ENCODE data around the gene THYN1.

Gene THYN1

DNA sequence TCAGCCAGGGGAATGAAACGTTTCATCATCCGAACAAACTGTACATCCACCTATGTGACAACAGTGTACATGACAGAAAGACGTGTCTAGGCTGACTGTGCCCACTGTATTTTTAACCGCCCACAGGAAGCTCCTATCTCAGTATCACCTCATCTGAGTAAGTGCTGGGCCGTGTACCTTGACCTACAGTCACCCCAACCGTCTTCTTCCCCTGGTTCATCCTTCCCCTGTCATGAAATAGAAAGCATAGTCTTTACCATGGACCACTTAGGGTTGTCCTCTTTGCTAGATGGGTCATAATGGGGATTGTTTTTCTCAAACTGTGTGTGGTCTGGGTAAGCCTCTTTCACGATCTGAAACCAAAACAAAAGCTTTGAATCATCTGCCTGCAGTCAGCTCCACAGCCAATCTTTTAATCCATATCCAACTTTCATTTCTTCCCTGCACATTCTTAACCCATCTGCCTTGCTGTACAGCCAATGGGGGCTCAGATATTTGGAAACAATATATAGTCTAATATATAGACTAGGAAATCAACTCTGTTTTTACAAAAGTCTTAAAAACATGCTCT is 4.2 kb downstream of the THYN1 start:
- DNase-seq (ENCODE audit: low read depth in 2 of 2): no peak

DNA sequence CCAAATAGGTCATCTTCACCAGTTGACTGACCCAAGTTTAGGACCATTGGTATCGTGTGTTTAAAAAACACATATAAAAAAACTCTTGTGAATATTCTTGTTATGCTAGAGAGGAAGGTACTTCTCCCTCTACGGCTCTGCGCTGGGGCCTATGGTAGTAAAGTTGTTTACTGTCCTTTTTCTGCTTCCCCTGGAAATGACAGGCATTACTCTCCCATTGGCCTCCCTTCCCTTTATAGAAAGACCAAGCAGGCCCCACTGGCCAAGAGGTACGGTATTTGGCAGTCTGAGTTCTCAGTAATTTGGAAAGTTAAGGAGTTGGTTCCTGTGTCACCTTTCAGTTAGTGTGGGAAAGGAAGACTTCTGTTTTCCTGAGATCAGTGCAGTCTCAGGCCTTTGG is 6.5 kb downstream of the THYN1 start:
- DNase-seq (ENCODE audit: low read depth in 2 of 2): no peak

DNA sequence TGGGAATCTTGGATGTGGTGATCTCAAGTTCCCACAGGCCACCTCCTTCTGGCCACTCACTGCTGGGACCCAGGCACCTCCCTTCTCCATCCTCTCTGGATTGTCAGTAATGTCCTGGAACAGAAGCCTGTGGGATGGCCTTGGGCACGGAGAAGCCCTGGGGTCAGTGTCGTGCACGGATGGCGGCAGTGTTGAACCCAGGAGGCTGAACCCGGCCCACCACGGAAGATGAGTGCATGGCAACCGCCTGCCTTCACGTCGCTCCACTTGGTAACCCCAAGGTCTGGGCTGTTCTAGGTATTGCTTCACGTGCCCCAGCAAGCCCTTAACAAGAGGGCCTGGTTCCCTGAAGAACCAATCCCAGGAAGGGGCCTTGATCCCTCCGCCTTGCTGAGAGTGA is 7.1 kb downstream of the THYN1 start:
- no peak for DNase-seq (ENCODE audit: low read depth in 2 of 2)

DNA sequence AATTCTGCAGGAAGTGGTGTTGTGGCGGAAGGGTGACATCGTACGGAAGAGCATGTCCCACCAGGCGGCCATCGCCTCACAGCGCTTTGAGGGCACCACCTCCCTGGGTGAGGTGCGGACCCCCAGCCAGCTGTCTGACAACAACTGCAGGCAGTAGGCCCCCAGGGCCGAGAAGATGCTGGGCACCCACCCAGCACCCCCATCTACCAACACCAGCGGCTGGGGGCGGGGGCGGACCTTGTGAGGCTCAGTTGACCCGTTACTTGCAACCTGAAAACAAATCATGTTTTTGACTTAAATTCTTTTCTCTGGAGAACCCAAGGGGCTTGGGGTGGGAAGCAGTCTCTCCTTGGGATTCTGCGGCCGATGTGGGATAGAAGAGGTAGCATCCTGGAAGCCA is 7.7 kb downstream of the THYN1 start:
- DNase-seq (ENCODE audit: low read depth in 2 of 2): no peak

DNA sequence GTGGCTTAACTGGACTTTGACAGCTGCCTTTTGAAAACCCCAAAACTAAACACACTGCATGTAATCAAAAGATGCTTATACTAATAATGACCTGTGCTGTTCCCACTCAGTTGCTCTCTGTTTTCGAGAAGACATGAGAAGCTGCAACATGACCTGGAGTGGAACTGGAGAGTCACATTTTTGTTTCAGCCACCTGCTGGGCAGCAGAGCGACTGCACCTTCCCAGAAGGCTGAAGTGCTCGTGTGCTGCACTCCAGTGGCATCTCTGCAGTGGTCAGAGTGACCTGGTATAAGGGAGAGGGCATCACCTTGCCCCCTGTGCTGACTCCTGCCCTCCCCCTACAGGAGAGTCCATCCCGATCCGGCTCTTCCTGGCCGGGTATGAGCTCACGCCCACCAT is 8.6 kb downstream of the THYN1 start:
- DNase-seq (ENCODE audit: low read depth in 2 of 2): no peak

DNA sequence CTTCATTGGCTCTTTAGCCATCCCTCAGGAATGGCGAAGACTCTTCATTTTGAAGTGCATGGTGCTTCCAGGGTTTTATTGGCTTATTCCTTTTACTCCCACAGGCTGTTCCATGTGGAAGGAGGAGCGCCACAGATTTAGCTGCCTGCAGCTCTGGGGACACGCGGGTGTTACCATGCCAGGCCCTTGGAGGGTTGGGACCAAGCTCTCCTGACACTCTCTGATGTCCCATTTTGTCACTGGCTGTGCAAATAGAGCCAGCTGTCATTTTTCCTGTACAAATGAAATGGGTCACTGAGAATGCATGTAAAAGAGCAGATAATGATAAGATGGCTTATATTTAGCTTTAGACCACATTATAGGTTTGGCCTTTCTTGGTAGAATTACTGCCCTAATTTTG is 9.2 kb downstream of the THYN1 start:
- DNase-seq (ENCODE audit: low read depth in 2 of 2): no peak

DNA sequence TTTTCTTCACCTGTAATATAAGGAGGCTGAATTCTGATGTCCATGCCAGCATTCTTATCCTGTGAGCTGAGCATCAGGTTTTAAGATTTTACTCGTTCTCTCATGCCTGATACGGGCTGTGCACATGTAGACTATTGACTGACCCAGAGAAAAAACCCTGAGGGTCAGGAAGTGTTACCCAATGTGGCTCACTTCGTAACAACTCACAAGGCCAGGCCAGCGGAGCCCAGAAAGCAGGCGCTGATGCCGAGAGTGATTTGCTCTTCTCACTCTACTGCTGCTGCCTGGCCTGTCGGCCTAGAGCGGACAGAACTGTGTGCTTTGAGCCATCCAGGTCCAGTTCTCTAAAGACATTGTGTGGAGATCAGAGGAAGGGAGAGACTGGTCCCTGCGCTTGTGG is 10.8 kb downstream of the THYN1 start:
- DNase-seq (ENCODE audit: low read depth in 2 of 2): no peak

DNA sequence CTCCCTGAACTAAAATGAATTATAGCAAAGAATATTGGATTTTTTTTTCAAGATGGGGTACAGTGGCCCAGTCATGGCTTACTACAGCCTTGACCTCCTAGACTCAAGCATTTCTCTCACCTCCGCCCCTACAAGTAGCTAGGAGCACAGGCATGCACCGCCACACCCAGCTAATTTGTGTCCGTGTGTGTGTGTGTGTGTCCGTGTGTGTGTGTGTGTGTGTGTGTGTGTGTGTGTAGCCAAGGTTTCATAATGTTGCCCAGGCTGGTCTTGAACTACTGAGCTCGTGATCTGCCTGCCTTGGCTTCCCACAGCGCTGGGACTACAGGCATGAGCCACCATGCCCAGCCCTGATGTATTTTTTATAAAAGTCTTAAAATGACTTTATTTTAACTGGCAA is 12.6 kb downstream of the THYN1 start:
- DNase-seq (ENCODE audit: low read depth in 2 of 2): no peak

DNA sequence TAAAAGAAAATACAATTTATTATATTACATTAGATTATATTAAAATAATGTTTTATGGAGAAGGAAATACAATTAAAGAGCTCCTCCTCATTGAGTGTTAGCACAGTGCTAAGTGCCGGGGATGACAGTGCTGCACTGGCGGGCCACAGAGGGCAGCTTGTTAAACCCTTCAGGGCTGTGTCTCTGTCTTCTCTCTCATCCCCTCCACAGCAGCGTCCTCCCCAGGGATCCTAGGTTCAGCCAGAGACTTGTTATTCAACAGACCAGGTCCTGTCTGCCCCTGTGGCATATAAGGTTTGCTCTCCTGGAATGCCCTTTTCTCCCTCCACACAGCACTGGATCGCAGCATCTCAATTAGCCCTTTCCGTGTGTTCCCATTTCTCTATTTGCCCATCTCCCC is 14.2 kb downstream of the THYN1 start:
- no peak for DNase-seq (ENCODE audit: low read depth in 2 of 2)

DNA sequence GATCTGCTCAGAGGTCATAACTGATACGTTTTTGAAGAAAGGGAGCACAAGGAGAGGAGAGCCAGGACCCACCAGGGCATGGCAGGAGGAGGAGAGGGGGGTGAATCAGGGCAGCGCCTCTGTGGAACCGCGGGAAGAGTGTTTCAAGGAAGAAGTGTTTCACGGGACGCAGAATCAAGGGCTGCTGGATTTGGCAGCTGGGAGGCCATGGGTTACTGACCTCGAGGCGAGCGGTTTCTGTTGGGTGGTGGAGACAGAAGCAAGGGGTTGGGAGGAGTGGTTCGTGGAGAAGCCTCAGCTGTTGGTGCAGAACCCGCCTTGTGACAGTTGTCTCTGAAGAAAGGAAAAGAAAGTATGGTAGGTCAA is 15.6 kb downstream of the THYN1 start:
- no peak for DNase-seq (ENCODE audit: low read depth in 2 of 2)

DNA sequence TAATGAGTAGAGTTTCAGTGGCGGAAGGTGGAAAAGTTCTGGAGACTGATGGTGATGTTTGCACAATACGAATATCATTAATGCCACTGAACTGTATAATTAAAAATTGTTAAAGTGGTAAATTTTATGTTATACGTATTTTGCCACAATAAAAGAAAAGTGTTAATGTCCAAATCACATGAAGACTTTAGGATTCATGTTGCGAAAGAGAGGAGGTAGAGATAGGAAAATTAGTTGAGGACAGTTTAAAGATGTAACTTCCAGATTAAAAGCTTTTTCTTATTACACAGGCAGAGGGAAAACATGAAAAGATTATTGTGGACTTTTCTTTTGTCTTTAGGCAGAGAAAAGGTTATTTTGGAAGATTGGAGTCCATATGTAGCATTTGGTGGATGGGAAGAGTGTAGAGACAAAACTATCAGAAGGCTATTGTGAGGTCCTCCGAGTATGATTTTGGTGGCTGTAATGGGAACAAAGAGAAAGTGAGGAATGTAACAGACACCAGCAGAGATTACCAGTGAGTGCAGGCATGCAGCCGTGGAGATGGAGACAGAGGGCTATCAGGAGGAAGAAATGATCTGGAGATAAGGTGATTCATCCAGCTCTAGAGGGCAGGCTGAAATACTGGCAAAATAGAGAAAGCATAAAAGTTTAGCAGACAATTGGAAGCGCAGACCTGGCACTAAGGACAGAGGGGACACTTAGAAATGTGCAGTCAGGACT is 16.2 kb downstream of the THYN1 start:
- no peak for DNase-seq (ENCODE audit: low read depth in 2 of 2)

DNA sequence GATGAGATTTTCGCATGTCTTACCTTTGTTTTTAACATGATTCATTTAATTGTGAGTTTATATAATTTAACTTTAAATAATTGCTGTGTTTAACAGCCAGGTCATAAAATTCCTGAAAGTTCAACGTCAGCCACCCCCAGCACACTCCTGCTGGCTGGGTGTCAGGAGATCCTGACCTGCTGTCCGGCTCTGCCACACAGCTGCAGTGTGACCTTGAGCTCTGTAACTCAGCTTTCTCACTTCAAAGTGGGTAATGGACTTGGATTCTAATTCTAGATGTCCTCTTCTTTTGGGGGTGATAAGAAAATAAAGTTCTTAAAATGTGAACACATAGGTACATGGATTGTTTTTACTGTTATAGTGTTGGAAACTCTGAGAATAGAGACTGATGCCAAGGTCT is 17.8 kb downstream of the THYN1 start:
- DNase-seq (ENCODE audit: low read depth in 2 of 2): no peak

DNA sequence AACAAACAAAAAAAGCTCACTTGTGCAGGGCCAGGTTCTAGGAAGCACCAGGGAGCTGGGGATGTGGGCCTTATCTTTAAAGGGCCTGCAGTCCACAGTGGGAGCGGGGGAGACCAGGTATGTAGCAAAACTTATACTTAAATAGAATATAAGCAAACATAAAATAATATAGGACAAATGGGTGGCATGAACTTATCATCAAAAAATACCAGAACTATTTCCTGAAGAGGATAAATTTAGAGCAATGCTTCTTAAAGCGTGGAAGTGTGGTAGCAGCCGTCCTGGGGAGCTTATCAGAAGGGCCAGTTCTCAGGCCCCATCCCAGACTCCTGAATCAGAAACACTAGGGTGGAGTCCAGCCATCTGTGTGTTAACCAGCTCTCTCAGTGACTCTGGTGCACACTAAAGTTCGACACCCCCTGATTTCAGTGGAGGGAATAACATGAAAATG is 19.4 kb downstream of the THYN1 start:
- DNase-seq (ENCODE audit: low read depth in 2 of 2): no peak

DNA sequence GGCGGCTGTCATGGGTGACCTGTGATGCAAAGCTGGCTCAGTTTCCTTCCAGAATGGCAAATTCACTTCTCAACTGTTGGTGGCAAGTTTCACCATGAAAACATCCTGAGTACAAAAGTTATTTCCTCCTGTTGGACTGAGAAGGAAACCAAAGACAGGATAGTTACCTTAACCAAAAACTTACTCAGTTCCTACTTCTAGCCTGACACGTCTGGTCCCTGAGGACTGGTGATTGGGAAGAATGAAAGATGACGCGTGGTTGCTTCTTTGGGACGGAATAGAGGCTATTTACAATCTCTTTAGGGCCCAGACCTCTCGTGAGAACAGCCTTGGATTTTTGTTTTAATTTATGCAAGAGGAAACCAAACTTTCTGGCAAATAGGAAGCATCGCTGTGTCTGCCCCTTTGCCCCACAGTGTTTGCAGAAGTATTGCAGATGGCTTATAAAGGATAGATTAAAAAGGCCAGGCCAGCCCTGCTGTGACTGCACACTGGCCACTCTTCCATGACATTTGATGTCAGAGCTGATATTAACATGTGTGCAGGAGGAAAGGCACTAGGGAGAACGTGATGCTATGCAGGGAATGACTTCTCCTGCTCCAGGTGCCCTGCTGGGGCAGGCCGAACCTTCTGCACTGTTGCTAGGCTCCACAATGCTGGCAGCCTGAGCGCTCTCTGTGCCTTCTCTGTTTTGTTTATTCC is 21.0 kb downstream of the THYN1 start:
- DNase-seq (ENCODE audit: low read depth in 2 of 2): no peak

DNA sequence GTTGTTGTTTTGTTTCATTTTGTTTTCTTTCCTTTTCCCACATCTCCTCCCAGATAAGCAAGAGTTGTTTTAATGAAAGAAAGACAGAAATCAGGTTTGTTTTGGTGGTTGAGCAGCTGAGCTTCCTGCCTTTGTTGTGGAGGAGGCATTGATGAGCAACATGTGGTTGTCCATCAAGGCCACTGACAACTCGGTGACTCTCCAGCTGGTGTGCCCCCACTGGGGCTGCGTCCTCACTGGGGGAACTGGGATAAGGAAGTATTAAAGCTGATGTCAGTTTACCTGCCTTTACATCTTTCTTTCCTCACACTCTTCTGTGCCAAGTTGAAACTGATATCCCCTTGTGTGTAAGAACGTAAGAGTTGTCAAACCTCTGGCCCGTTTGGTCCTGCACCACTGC is 22.8 kb downstream of the THYN1 start:
- DNase-seq (ENCODE audit: low read depth in 2 of 2): no peak

DNA sequence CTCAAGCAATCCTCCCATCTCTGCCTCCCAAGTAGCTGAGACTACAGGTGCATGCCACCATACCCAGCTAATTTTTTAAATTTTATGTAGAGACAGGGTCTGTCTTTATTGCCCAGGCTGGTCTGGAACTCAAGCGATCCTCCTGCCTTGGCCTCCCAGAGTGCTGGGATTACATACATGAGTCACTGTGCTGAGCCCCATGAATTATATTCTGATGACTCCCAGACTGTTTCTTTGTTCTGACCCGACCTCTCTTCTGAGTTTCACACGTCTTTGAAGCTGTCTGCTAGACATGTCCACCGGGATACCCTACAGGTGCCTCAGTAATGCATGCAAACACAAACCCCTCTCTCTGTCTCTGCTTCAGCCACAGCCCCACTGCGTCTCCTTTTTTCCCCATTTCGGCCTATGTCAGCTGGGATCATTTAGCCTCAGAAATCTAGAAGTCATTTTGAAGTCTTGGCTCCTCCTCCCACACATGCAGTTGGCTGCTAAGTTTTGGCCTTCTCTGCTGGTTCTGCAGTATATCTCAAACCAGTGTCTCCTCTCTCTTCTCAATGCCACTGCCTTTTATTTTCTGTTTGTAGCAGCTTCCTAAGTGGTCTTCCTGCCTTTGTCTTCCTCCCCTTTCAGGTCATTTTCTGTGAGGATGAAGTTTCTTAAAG is 23.9 kb downstream of the THYN1 start:
- no peak for DNase-seq (ENCODE audit: low read depth in 2 of 2)

DNA sequence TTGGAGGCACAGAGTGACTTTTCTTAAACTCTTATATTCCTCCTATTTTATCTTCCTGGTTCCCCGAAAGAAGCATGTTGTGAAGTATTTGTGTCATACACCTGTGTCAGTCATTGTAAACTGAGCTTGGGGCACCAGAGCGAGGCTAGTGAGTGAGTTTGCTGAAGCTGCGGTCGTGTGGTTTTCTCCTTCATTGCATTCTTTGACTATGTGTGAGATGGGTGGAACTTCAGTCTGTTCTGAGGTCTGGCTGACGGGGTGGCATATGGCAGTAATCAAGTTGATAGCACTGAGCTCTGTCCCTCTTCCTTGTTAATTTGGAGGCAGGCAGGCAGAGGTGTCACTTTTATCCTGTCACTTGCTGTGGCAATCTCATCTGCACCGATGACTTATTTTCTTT is 24.5 kb downstream of the THYN1 start:
- no peak for DNase-seq (ENCODE audit: low read depth in 2 of 2)

DNA sequence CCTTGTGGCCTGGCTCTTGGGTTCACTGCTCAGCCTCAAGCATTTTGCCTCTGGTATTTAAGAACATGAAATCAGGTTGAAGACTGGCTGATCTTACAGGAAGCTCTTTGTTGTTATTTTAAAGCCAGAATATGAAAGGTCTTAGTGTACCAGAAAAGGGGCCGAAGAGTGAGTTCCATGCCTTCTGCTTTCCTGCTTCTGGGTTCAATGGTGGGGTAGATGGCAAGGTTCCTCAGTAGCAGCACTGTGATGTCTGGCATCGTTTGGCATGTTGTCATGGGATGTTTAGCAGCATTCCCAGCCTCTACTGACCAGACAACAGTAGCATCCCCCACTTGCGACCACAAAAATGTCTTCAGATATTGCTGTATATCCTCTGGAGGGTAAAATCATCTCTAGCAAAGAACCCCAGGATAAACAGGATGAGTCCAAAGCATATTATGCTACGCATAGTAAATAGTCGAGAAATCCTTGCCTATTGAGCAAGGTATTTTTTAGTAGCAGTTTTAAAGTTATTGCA is 26.3 kb downstream of the THYN1 start:
- DNase-seq (ENCODE audit: low read depth in 2 of 2): no peak

DNA sequence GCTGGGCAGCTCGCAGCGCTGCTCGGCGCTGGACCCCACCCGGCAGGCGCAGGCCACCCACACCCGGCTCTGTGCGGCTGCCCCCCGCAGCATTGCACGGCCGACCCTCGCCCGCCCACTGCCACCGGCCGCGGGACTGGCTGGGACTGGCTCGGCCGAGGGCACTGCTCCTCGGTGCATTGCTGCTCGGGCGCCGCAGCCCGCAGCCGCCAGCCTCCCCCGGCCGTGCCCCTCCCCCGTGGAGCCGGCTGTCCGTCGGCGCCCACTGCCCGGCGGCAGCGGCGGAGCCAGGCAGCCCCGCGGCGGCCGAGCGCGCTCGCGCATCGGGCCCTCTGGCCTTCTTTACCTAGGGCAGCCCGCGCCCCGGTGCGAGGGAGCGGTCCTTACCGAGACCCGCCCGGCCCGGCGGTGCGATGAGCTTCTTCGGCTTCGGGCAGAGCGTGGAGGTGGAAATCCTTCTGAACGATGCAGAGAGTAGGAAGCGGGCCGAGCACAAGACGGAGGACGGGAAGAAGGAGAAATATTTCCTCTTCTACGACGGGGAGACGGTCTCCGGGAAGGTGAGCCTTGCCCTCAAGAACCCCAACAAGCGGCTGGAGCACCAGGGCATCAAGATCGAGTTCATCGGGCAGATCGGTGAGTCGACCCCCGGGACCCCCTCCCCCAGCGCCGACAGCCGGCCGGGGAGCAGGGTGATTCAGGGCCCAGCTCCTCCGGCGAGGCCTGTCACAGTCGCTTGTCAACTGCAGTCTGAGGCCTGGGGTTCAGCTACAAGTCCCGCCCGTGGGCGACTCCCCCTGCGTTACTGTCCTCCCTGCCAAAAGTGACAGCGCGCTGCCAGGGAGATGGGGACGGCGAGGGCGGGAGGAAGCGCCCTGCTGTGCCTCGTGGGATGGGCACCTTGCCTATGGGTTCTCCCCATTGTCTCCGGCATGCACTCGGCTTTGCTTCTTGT is 28.2 kb downstream of the THYN1 start:
- peak in 1 of 2 donors; percentile 27 for DNase-seq (ENCODE audit: low read depth in 2 of 2)

DNA sequence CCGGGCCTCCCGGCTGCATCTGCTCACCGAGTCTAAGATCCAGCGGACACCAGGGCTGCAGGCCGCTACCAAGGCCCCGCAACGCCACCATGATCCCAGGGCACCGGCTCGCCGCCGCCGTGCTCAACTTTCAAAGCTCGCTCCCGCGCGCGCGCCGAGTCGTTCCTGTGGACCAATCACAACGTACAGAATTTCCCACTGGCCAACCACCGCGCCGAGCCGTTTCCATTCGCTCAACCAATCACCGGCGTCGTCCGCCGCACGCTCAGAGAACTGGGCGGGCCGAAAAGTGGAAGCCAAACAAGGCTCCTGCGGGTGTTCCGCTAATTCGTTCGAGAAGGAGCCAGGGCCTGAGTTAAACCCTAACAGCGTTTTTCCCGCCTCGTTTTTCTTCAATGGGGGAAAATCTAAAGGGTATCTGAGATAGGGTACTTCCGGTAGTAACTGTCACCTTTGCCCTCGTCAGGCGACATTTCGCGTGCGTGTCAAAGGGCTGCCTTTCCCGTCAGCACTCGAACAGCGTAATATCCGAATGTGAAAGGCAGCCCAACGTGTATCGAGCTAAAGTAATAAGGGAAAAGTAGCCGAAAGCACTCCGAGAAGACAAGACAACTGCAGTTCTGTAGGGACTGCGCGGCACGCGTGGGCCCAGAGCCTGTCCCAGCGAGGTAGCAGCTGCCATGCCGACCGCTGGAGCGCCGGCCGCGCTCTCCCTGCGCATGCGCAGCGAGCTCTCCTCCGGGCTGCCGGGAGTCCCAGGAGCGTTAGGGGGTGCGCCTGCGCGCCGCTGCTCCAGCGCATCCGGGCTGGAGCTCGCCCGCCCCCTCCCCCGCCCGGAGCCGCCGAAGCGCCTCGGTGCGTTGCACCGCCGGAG is 29.1 kb downstream of the THYN1 start, which contains the start of the genes NCAPD3 and VPS26B:
TSS of gene NCAPD3 (minus strand) at position 132 of the 874 bp plus-strand sequence. CDS start at position 91, 41 bp downstream.
TSS of gene VPS26B (plus strand) at position 836 of the 874 bp plus-strand sequence. CDS start 452 bp downstream, outside the sequence.
- peak; percentile 86 to 88 for DNase-seq (ENCODE audit: low read depth in 2 of 2)
